Activated naive CD8-positive, alpha-beta T cell treated with anti-CD3 and anti-CD28 coated beads, Interleukin-2, amount 50 U/mL, for 16 hours (primary cell): ENCODE results near the gene PELI1.
"Not testable (repeated sequence)": the region's sequence is repeated elsewhere in the genome, so short reads cannot be mapped to it uniquely, and the experiment has no call there.

ENCODE experiments used
- DNase-seq: peaks from one replicate; pipeline ENCODE4 v3.0.0-alpha.2; 2020; ENCODE audit warnings: low read depth, low spot score

The PELI1 gene

GRCh38 chr2:64086347-64087082 is 57.7 kb downstream of the PELI1 start:
- DNase-seq = no peak

- no peak for DNase-seq
Measured at GRCh38 chr2:64085936-64086335, 58.3 kb downstream of the PELI1 start.

GRCh38 chr2:64081046-64081445 is 63.2 kb downstream of the PELI1 start:
- no peak for DNase-seq

- no peak for DNase-seq
Measured at GRCh38 chr2:64080179-64080578, 64.0 kb downstream of the PELI1 start.

GRCh38 chr2:64079688-64080087 is 64.5 kb downstream of the PELI1 start:
- DNase-seq = not testable (repeated sequence)

GRCh38 chr2:64076828-64077227 is 67.4 kb downstream of the PELI1 start:
- not testable (repeated sequence) for DNase-seq

GRCh38 chr2:64074616-64075015 is 69.6 kb downstream of the PELI1 start:
- not testable (repeated sequence) for DNase-seq

GRCh38 chr2:64067326-64067725 is 76.9 kb downstream of the PELI1 start:
- DNase-seq = no peak

- no peak for DNase-seq
Measured at GRCh38 chr2:64065516-64065915, 78.7 kb downstream of the PELI1 start.

GRCh38 chr2:64063924-64064331 is 80.3 kb downstream of the PELI1 start:
- no peak for DNase-seq

GRCh38 chr2:64063454-64063853 is 80.8 kb downstream of the PELI1 start:
- no peak for DNase-seq

GRCh38 chr2:64062840-64063239 is 81.4 kb downstream of the PELI1 start:
- no peak for DNase-seq

- no peak for DNase-seq
Measured at GRCh38 chr2:64059270-64059669, 85.0 kb downstream of the PELI1 start.

- no peak for DNase-seq
Measured at GRCh38 chr2:64056021-64056420, 88.2 kb downstream of the PELI1 start.

GRCh38 chr2:64054161-64054915 is 89.9 kb downstream of the PELI1 start:
- no peak for DNase-seq

- no peak for DNase-seq
Measured at GRCh38 chr2:64052463-64053241, 91.6 kb downstream of the PELI1 start.

GRCh38 chr2:64049633-64050220 is 94.5 kb downstream of the PELI1 start:
- DNase-seq = peak; percentile 42

GRCh38 chr2:64045938-64046337 is 98.3 kb downstream of the PELI1 start:
- no peak for DNase-seq
